GM23248 (cell line): ENCODE data around the gene KRT10. TPM values are rescaled to one million over a fixed set of nuclear protein-coding genes. Genes with fewer than 3 reads are reported as not detected.

Experiments used
- DNase-seq: peaks from one replicate; pipeline ENCODE4 v3.0.0-alpha.2; 2015
- H2AFZ ChIP-seq: fragments of 200-600 bp; sonication (generic); 2 replicates; pipeline ENCODE4 v1.6.1; 2016; ENCODE audit warnings: antibody characterized with exemption
- H3F3A ChIP-seq: fragments of 200-600 bp; sonication (generic); 2 replicates; pipeline ENCODE4 v1.6.1; 2016; ENCODE audit warnings: mild to moderate bottlenecking, antibody characterized with exemption, mixed run types; ENCODE audit not compliant: insufficient read depth
- H3K27ac ChIP-seq: fragments of 200-600 bp; sonication (generic); 2 replicates; pipeline ENCODE4 v1.5.1; 2016; ENCODE audit warnings: mild to moderate bottlenecking
- H3K27me3 ChIP-seq: fragments of 200-600 bp; sonication (generic); replicated peaks from 2 replicates; pipeline ENCODE4 v1.6.1; 2016; ENCODE audit warnings: mild to moderate bottlenecking; ENCODE audit not compliant: insufficient read depth
- H3K36me3 ChIP-seq: fragments of 200-600 bp; sonication (generic); 2 replicates; pipeline ENCODE4 v1.6.1; 2016; ENCODE audit warnings: low read depth, mild to moderate bottlenecking
- H3K4me1 ChIP-seq: fragments of 200-600 bp; sonication (generic); 2 replicates; pipeline ENCODE4 v1.6.1; 2016; ENCODE audit warnings: mild to moderate bottlenecking; ENCODE audit not compliant: insufficient read depth
- H3K4me2 ChIP-seq: fragments of 200-600 bp; sonication (generic); one replicate; pipeline ENCODE4 v1.6.1; 2016; ENCODE audit warnings: mild to moderate bottlenecking; ENCODE audit not compliant: unreplicated experiment
- H3K4me3 ChIP-seq: fragments of 200-600 bp; sonication (generic); 2 replicates; pipeline ENCODE4 v1.5.1; 2016; ENCODE audit warnings: mild to moderate bottlenecking
- H3K79me2 ChIP-seq: fragments of 200-600 bp; sonication (generic); 2 replicates; pipeline ENCODE4 v1.6.1; 2016; ENCODE audit warnings: mild to moderate bottlenecking; ENCODE audit not compliant: insufficient read depth
- H3K9ac ChIP-seq: fragments of 200-600 bp; sonication (generic); 2 replicates; pipeline ENCODE4 v1.6.1; 2016; ENCODE audit warnings: mild to moderate bottlenecking
- H3K9me2 ChIP-seq: fragments of 200-600 bp; sonication (generic); 2 replicates; pipeline ENCODE4 v1.6.1; 2016; ENCODE audit warnings: mixed run types, mild to moderate bottlenecking, moderate library complexity; ENCODE audit not compliant: insufficient read depth
- H3K9me3 ChIP-seq: fragments of 200-600 bp; sonication (generic); one replicate; pipeline ENCODE4 v1.6.1; 2017; ENCODE audit warnings: low read depth
- H4K20me1 ChIP-seq: fragments of 200-600 bp; sonication (generic); 2 replicates; pipeline ENCODE4 v1.6.0; 2016; ENCODE audit not compliant: insufficient read depth
- EZH2 ChIP-seq: fragments of 200-600 bp; sonication (generic); IDR thresholded peaks from 2 replicates; pipeline ENCODE4 v1.6.1; 2018; ENCODE audit warnings: antibody characterized with exemption, mild to moderate bottlenecking; ENCODE audit not compliant: insufficient read depth, poor library complexity, severe bottlenecking
- EZH2phosphoT487 ChIP-seq: fragments of 200-600 bp; sonication (generic); IDR thresholded peaks from 2 replicates; pipeline ENCODE4 v1.6.1; 2018; ENCODE audit warnings: antibody characterized with exemption, moderate library complexity, mild to moderate bottlenecking, low read depth; ENCODE audit not compliant: insufficient read depth
- WGBS, 2 experiments: methylation state at CpG; one replicate each; pipeline ENCODE4 v1.1.6; 2015 to 2017; ENCODE audit warnings: low lambda C conversion rate in 2 of 2, low coverage in 1 of 2; ENCODE audit errors: missing lambda C conversion rate in 2 of 2; 5-methylcytosine and 5-hydroxymethylcytosine counted together
- in situ Hi-C: fragments of 300-500 bp; cut with MboI; formaldehyde crosslinking; loops from 2 replicates; pipeline ENCODE4 v1.15.0; 2020
- polyA plus RNA-seq: library from polyadenylated mRNA; unstranded; fragments of >200 nt; fragmentation: Nextera tagmentation; extraction: Ambion mirVana; gene quantifications from 2 replicates; pipeline ENCODE4 v1.2.1, GENCODE V29; 2016
- total RNA-seq: library from RNA; depleted of rRNA; stranded (reverse); fragments of >200 nt; shearing (Covaris generic); gene quantifications from 2 replicates; pipeline ENCODE4 v1.2.3, GENCODE V29; 2014

The KRT10 gene
- total and polyA plus RNA-seq, 2 experiments from 2014 or later: 23.3 to 145 TPM

DNA sequence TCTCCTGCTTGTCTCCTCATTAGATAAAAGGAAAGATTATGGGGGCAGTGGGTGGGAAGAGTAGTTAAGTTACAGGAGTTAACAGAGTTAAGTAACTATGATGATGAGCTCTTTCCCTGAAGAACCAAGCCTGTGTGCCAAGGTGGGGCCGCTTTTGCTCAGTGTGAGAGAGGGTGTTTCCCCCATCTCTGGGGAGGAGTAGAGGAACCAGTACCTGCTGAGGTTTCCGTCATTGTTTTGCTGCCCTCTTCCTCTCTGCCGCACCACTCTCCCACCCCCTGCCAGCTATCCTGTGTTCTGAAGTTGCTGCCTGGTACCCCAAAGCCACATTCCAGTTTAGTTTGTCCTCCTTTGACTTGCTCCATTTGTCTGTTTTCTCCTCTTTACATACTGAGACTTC is 20.8 kb upstream of the KRT10 start:
- Histone ChIP-seq H3K36me3 (no peaks in the 10 kb centered on the region), H3K4me3 (no peak overlapping the region), H3K27me3 (no peaks in the 10 kb centered on the region), H3K27ac (no peak overlapping the region), H2AFZ (no peak overlapping the region), H3K79me2 (no peaks in the 10 kb centered on the region), H3K4me2 (no peak overlapping the region), H3F3A (no peaks in the 10 kb centered on the region), H3K4me1 (no peaks in the 10 kb centered on the region), H4K20me1 (no peaks in the 10 kb centered on the region), H3K9me3 (no peaks in the 10 kb centered on the region), H3K9ac (no peak overlapping the region), H3K9me2 (no peaks in the 10 kb centered on the region)
- no peak for DNase-seq
- no peak for TF ChIP-seq EZH2
- TF ChIP-seq EZH2phosphoT487: no peak
- in situ Hi-C loops: no loop called here
- WGBS, 2 experiments: 32 to 36% methylated on average over 3 of the region's 3 CpGs

DNA sequence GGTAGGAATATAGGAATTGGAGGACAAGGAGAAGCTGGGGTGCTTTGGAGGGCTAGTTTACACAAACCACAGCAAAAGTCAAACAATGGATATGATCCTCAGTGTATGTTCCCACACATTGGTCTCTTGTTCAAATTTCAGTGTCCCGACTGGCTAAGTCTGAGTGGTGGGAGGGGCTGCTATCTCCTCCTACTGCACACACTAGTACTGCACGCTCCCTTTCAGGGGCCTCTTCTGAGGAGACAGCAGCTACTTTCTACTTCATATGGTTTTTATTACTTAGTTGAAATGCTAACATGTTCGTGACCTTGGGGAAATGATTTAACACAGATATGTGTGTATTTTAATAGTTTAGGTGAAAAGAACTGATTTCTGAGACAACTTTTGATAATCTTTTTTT is 18.8 kb upstream of the KRT10 start:
- no peak overlapping the region for H3K9ac ChIP-seq
- no peaks in the 10 kb centered on the region for H3K27me3 ChIP-seq
- no peaks in the 10 kb centered on the region for H3F3A ChIP-seq
- no peaks in the 10 kb centered on the region for H3K79me2 ChIP-seq
- no peak overlapping the region for H3K4me2 ChIP-seq
- H4K20me1 ChIP-seq: no peaks in the 10 kb centered on the region
- no peak overlapping the region for H3K27ac ChIP-seq
- H3K9me3 ChIP-seq: no peaks in the 10 kb centered on the region
- no peak overlapping the region for H2AFZ ChIP-seq
- WGBS, 2 experiments: 76 to 79% methylated on average over 3 of the region's 3 CpGs
- H3K9me2 ChIP-seq: no peaks in the 10 kb centered on the region
- H3K36me3 ChIP-seq: no peaks in the 10 kb centered on the region
- TF ChIP-seq EZH2 (no peak), EZH2phosphoT487 (no peak)
- no peaks in the 10 kb centered on the region for H3K4me1 ChIP-seq
- H3K4me3 ChIP-seq: no peak overlapping the region
- DNase-seq: no peak
- in situ Hi-C loops: no loop called here

GRCh38 chr17:40839194-40839593 is 16.8 kb upstream of the KRT10 start:
- Histone ChIP-seq H2AFZ (no peak overlapping the region), H4K20me1 (no peaks in the 10 kb centered on the region), H3K9me3 (no peaks in the 10 kb centered on the region), H3F3A (no peaks in the 10 kb centered on the region), H3K4me2 (no peak overlapping the region), H3K4me1 (no peaks in the 10 kb centered on the region), H3K36me3 (0 out of 2 replicates have a peak, but pooled peaks cover 4% of the 10 kb centered on the region), H3K27me3 (no peaks in the 10 kb centered on the region), H3K4me3 (no peak overlapping the region), H3K79me2 (no peaks in the 10 kb centered on the region), H3K9ac (no peak overlapping the region), H3K9me2 (no peaks in the 10 kb centered on the region), H3K27ac (no peak overlapping the region)
- no peak for TF ChIP-seq EZH2
- no peak for TF ChIP-seq EZH2phosphoT487
- in situ Hi-C loops: no loop called here
- no peak for DNase-seq
- 90 to 97% methylated on average over 3 of the region's 3 CpGs for WGBS, 2 experiments

DNA sequence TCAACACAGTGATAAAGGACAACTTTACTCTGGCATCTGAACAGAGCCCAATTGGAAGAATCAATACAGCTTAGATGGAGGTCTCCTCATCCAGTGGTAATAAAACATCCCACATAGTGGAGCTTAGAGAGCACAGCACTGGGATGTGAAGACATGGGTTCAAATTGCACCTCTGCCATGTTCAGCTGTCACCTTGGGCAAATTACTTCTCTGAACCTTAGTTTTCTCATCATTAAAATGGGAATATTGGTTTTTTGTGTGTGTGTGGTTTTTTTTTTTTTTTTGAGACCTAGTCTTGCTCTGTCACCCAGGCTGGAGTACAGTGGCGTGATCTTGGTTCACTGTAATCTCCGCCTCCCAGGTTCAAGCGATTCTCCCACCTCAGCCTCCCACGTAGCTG is 13.6 kb upstream of the KRT10 start:
- WGBS, 2 experiments: 96 to 100% methylated on average over 4 of the region's 4 CpGs
- no peak for TF ChIP-seq EZH2phosphoT487
- TF ChIP-seq EZH2: no peak
- Histone ChIP-seq H3K9ac (no peak overlapping the region), H3K4me2 (no peak overlapping the region), H3F3A (no peaks in the 10 kb centered on the region), H4K20me1 (no peaks in the 10 kb centered on the region), H3K4me3 (no peak overlapping the region), H3K9me3 (no peaks in the 10 kb centered on the region), H3K36me3 (peaks cover 4% of the 10 kb centered on the region; the same call in 1 of the 2 replicates), H3K27me3 (no peaks in the 10 kb centered on the region), H3K9me2 (no peaks in the 10 kb centered on the region), H2AFZ (no peak overlapping the region), H3K79me2 (no peaks in the 10 kb centered on the region), H3K27ac (no peak overlapping the region), H3K4me1 (no peaks in the 10 kb centered on the region)
- in situ Hi-C loops: no loop called here
- no peak for DNase-seq

DNA sequence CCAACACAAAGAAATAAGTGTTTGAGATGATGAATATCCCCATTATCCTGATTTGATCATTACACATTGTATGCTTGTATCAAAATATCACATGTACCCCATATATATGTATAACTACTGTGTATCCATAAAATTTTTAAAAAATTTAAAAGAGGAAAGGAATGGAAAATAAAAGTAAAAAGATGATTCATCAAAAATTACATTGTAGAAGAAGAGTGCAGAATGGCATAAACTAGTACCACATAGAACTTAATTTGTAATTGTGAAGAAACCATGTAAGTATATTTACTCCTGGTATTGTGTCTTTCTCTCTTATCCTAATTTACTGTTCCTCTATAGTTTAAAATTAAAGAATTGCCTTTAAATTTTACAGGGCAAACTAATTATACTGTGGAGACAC is 11.5 kb upstream of the KRT10 start:
- Histone ChIP-seq H3K27me3 (no peaks in the 10 kb centered on the region), H3K79me2 (peaks cover 16% of the 10 kb centered on the region; the same call in 1 of the 2 replicates), H3K36me3 (peaks cover 4% of the 10 kb centered on the region; the same call in 1 of the 2 replicates), H2AFZ (no peak overlapping the region), H3K4me3 (no peak overlapping the region), H3K4me2 (no peak overlapping the region), H3K4me1 (no peaks in the 10 kb centered on the region), H3K9me3 (no peaks in the 10 kb centered on the region), H3K27ac (no peak overlapping the region), H3K9ac (no peak overlapping the region), H3K9me2 (no peaks in the 10 kb centered on the region), H4K20me1 (no peaks in the 10 kb centered on the region), H3F3A (no peaks in the 10 kb centered on the region)
- in situ Hi-C loops: no loop called here
- TF ChIP-seq EZH2 (no peak), EZH2phosphoT487 (no peak)
- DNase-seq: no peak
